CD4-positive, alpha-beta T cell treated with Interleukin-4 for 1 hour (primary cell): Measurements from ENCODE around the gene IFNL1.
"Not testable (repeated sequence)": the region's sequence is repeated elsewhere in the genome, so short reads cannot be mapped to it uniquely, and the experiment has no call there.

Source experiments
- DNase-seq, 2 donors: peaks; one replicate each; pipeline ENCODE4 v3.0.0-alpha.2; 2020 to 2022

Gene IFNL1

GRCh38 chr19:39308531-39309304 lies 12.5 kb downstream of the IFNL1 start:
- no peak for DNase-seq

GRCh38 chr19:39309305-39309670 lies 13.1 kb downstream of the IFNL1 start:
- DNase-seq = not testable (repeated sequence)

GRCh38 chr19:39310558-39311311 lies 14.5 kb downstream of the IFNL1 start:
- DNase-seq = no peak

- DNase-seq = no peak
Measured at GRCh38 chr19:39314016-39314728, 18.0 kb downstream of the IFNL1 start.

GRCh38 chr19:39315933-39316332 lies 19.7 kb downstream of the IFNL1 start:
- DNase-seq = no peak

GRCh38 chr19:39316627-39317321 lies 20.6 kb downstream of the IFNL1 start:
- no peak for DNase-seq

- no peak for DNase-seq
Measured at GRCh38 chr19:39317476-39317875, 21.3 kb downstream of the IFNL1 start.

- no peak for DNase-seq
Measured at GRCh38 chr19:39318071-39318470, 21.9 kb downstream of the IFNL1 start.

- DNase-seq = no peak
Measured at GRCh38 chr19:39318690-39319089, 22.5 kb downstream of the IFNL1 start.

- no peak for DNase-seq
Measured at GRCh38 chr19:39319098-39319891, 23.1 kb downstream of the IFNL1 start.

- DNase-seq = no peak
Measured at GRCh38 chr19:39319892-39320248, 23.7 kb downstream of the IFNL1 start.

- no peak for DNase-seq
Measured at GRCh38 chr19:39321117-39321831, 25.1 kb downstream of the IFNL1 start.

GRCh38 chr19:39321832-39322176 lies 25.6 kb downstream of the IFNL1 start:
- no peak for DNase-seq

- DNase-seq = no peak
Measured at GRCh38 chr19:39324242-39324842, 28.1 kb downstream of the IFNL1 start.

GRCh38 chr19:39325778-39326665 lies 29.8 kb downstream of the IFNL1 start:
- peak in 1 of 2 donors; percentile 30 for DNase-seq

GRCh38 chr19:39327363-39328045 lies 31.3 kb downstream of the IFNL1 start:
- DNase-seq = no peak

- peak; percentile 75 to 82 for DNase-seq
Measured at GRCh38 chr19:39328046-39328705, 32.0 kb downstream of the IFNL1 start.

GRCh38 chr19:39329948-39330347 lies 33.7 kb downstream of the IFNL1 start:
- DNase-seq = no peak

- no peak for DNase-seq
Measured at GRCh38 chr19:39332293-39332692, 36.1 kb downstream of the IFNL1 start.
